ENCODE measurements around the gene CALML5. TPM values are rescaled to one million over a fixed set of nuclear protein-coding genes. Genes with fewer than 3 reads are reported as not detected.

Gene CALML5
- total RNA-seq, 2 experiments from 2014 or later = not detected

DNA sequence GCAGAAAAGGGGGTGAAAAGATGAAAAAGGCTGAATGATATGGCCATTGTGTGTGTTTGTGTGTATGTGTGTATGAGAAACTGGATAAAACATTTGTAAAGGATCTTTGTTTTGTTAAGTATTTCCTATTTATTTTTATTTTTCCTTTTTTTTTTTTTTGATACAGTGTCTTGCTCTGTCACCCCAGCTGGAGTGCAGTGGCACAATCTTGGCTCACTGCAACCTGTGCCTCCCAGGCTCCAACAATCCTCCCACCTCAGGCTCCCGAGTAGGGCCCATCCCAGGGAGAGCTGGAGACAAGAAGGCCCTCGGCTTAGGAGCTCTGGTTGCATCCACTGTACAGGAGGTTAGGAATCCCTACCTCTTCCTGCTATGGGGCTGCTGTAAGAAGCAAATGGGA is 6.9 kb upstream of the CALML5 start:
- ChIA-PET CTCF (ENCODE audit: unreplicated experiment) (no interaction called here), POLR2A (interaction anchor here (0.8 kb wide), 1 partner anchor 891 kb away, joined by 3 read pairs; no protein-coding TSS in a partner anchor)
- H3K4me3 ChIP-seq (ENCODE audit: low read depth, low read length, poor library complexity, severe bottlenecking) = no peak overlapping the region
- no peak for DNase-seq (ENCODE audit: low spot score)
- no peak overlapping the region for H3K27ac ChIP-seq (ENCODE audit: low read depth, low read length, poor library complexity, severe bottlenecking)
- no peaks in the 10 kb centered on the region for H3K9me2 ChIP-seq (ENCODE audit: insufficient read depth, low read length)
- H3K36me3 ChIP-seq (ENCODE audit: insufficient read depth, low read length) = no peaks in the 10 kb centered on the region
- H2AFZ ChIP-seq (ENCODE audit: low read length) = no peak overlapping the region
- intact Hi-C loops (cut with micrococcal nuclease; ENCODE audit: unreplicated experiment) = no loop called here
- TF ChIP-seq EZH2phosphoT487 (IDR thresholded peaks at IDR 0.05; ENCODE audit: borderline replicate concordance, low read depth, low read length) = no peak
- TF ChIP-seq, protein P1, sequence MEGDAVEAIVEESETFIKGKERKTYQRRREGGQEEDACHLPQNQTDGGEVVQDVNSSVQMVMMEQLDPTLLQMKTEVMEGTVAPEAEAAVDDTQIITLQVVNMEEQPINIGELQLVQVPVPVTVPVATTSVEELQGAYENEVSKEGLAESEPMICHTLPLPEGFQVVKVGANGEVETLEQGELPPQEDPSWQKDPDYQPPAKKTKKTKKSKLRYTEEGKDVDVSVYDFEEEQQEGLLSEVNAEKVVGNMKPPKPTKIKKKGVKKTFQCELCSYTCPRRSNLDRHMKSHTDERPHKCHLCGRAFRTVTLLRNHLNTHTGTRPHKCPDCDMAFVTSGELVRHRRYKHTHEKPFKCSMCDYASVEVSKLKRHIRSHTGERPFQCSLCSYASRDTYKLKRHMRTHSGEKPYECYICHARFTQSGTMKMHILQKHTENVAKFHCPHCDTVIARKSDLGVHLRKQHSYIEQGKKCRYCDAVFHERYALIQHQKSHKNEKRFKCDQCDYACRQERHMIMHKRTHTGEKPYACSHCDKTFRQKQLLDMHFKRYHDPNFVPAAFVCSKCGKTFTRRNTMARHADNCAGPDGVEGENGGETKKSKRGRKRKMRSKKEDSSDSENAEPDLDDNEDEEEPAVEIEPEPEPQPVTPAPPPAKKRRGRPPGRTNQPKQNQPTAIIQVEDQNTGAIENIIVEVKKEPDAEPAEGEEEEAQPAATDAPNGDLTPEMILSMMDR (conservative IDR thresholded peaks at IDR 0.05; ENCODE audit: low read length) = no peak
- no peaks in the 10 kb centered on the region for H3K79me2 ChIP-seq (ENCODE audit: insufficient read depth, low read depth, low read length)
- H3K9me3 ChIP-seq (ENCODE audit: low read length) = no peaks in the 10 kb centered on the region
- BruUV-seq (replicated peaks) = no TSS peak
- H3K4me1 ChIP-seq (ENCODE audit: insufficient read depth, low read length, poor library complexity, severe bottlenecking) = no peaks in the 10 kb centered on the region
- H4K20me1 ChIP-seq (ENCODE audit: insufficient read depth, low read length) = no peaks in the 10 kb centered on the region
- no peak overlapping the region for H3K4me2 ChIP-seq (ENCODE audit: low read length)

GRCh38 chr10:5504146-5505072 is 5.0 kb upstream of the CALML5 start:
- Histone ChIP-seq H3K4me2 (ENCODE audit: low read length) (no peak overlapping the region), H3K4me3 (ENCODE audit: low read depth, low read length, poor library complexity, severe bottlenecking) (no peak overlapping the region), H3K36me3 (ENCODE audit: insufficient read depth, low read length) (no peaks in the 10 kb centered on the region), H4K20me1 (ENCODE audit: insufficient read depth, low read length) (no peaks in the 10 kb centered on the region), H3K9me3 (ENCODE audit: low read length) (no peaks in the 10 kb centered on the region), H3K27ac (ENCODE audit: low read depth, low read length, poor library complexity, severe bottlenecking) (no peak overlapping the region), H3K79me2 (ENCODE audit: insufficient read depth, low read depth, low read length) (no peaks in the 10 kb centered on the region), H2AFZ (ENCODE audit: low read length) (no peak overlapping the region), H3K4me1 (ENCODE audit: insufficient read depth, low read length, poor library complexity, severe bottlenecking) (no peaks in the 10 kb centered on the region), H3K9me2 (ENCODE audit: insufficient read depth, low read length) (no peaks in the 10 kb centered on the region)
- ChIA-PET CTCF (ENCODE audit: unreplicated experiment) (no interaction called here), POLR2A (no interaction called here)
- TF ChIP-seq, protein P1 (conservative IDR thresholded peaks at IDR 0.05; ENCODE audit: low read length) = no peak
- BruUV-seq (replicated peaks) = no TSS peak
- intact Hi-C loops (cut with micrococcal nuclease; ENCODE audit: unreplicated experiment) = no loop called here
- DNase-seq (ENCODE audit: low spot score) = no peak

GRCh38 chr10:5503477-5503835 is 4.1 kb upstream of the CALML5 start:
- H3K9me2 ChIP-seq (ENCODE audit: insufficient read depth, low read length) = no peaks in the 10 kb centered on the region
- DNase-seq (ENCODE audit: low spot score) = no peak
- H4K20me1 ChIP-seq (ENCODE audit: insufficient read depth, low read length) = no peaks in the 10 kb centered on the region
- intact Hi-C loops (cut with micrococcal nuclease; ENCODE audit: unreplicated experiment) = no loop called here
- ChIA-PET POLR2A (interaction anchor here (0.6 kb wide), 1 partner anchor 762 kb away, joined by 3 read pairs; no protein-coding TSS in a partner anchor), CTCF (ENCODE audit: unreplicated experiment) (no interaction called here)
- H3K4me3 ChIP-seq (ENCODE audit: low read depth, low read length, poor library complexity, severe bottlenecking) = no peak overlapping the region
- TF ChIP-seq EZH2phosphoT487 (IDR thresholded peaks at IDR 0.05; ENCODE audit: borderline replicate concordance, low read depth, low read length) = no peak
- TF ChIP-seq, protein P1 (conservative IDR thresholded peaks at IDR 0.05; ENCODE audit: low read length) = no peak
- no peak overlapping the region for H3K27ac ChIP-seq (ENCODE audit: low read depth, low read length, poor library complexity, severe bottlenecking)
- no TSS peak for BruUV-seq (replicated peaks)
- H3K4me1 ChIP-seq (ENCODE audit: insufficient read depth, low read length, poor library complexity, severe bottlenecking) = no peaks in the 10 kb centered on the region
- no peaks in the 10 kb centered on the region for H3K36me3 ChIP-seq (ENCODE audit: insufficient read depth, low read length)
- no peak overlapping the region for H3K4me2 ChIP-seq (ENCODE audit: low read length)
- H3K9me3 ChIP-seq (ENCODE audit: low read length) = no peaks in the 10 kb centered on the region
- H3K79me2 ChIP-seq (ENCODE audit: insufficient read depth, low read depth, low read length) = no peaks in the 10 kb centered on the region
- no peak overlapping the region for H2AFZ ChIP-seq (ENCODE audit: low read length)
